Esophagus squamous epithelium (tissue), 4 donors: ENCODE measurements around the gene NT5DC1.

Experiments
- CTCF ChIP-seq, 6 experiments: fragments of 450-650 bp in 4 of 6; fragments of 200-600 bp in 2 of 6; sonication (generic) in 2 of 6; IDR thresholded peaks; one replicate each; pipeline ENCODE4 v1.5.1; 2016 to 2019; ENCODE audit warnings: antibody characterized with exemption in 6 of 6, mild to moderate bottlenecking in 4 of 6, moderate library complexity in 4 of 6
- POLR2A ChIP-seq, 4 donors: fragments of 450-650 bp; IDR thresholded peaks; one replicate each; pipeline ENCODE4 v1.6.1; 2017; ENCODE audit warnings: antibody characterized with exemption in 4 of 4, mild to moderate bottlenecking in 4 of 4, moderate library complexity in 3 of 4

- TF ChIP-seq POLR2A (IDR thresholded peaks at IDR 0.05) (peak in 3 of 4 donors; percentile 32 to 85 (median 78)), CTCF (IDR thresholded peaks at IDR 0.05) (no peak)
Observed at GRCh38 chr6:116253505-116254296, 153.0 kb downstream of the NT5DC1 start, which contains the start of gene TSPYL4.
